Esophagus muscularis mucosa (tissue), 4 donors: ENCODE data around the gene PTPRK.

Experiments
- EP300 ChIP-seq: sonication (generic); formaldehyde crosslinking; IDR thresholded peaks from one replicate; pipeline ENCODE4 v1.6.1; 2017; ENCODE audit warnings: antibody characterized with exemption
- POLR2A ChIP-seq: fragments of 450-650 bp; IDR thresholded peaks from one replicate; pipeline ENCODE4 v1.6.1; 2017; ENCODE audit warnings: antibody characterized with exemption, moderate library complexity, mild to moderate bottlenecking, low read depth
- POLR2AphosphoS5 ChIP-seq, 2 donors: sonication (generic); formaldehyde crosslinking; IDR thresholded peaks; one replicate each; pipeline ENCODE4 v1.6.1; 2017; ENCODE audit warnings: antibody characterized with exemption in 2 of 2
- TF ChIP-seq, protein P1 (sequence below), 3 experiments: fragments of 200-600 bp in 2 of 3; fragments of 450-650 bp in 1 of 3; sonication (generic) in 2 of 3; IDR thresholded peaks; one replicate each; pipeline ENCODE4 v1.5.1; 2017 to 2019; ENCODE audit warnings: antibody characterized with exemption in 3 of 3, mild to moderate bottlenecking in 2 of 3, moderate library complexity in 1 of 3

DNA sequence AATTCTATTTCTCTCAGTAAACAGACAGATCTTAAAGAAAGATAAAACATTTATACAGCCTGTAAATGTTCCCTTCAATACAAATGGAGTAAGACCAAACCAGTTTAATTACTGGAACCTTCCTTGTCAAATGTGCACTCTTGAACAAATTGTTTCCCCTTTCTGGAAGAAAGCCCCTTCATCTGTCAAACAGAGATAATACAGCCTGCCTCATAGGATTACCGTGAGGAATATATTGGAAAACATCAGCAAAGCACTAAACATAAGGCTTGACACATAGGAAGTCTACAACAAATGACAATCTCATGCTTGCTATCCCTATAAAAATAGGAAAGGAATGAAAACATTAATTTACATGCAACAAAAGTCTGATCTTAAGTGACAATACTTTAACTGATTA, 173.8 kb downstream of the PTPRK start:
- TF ChIP-seq POLR2A (no peak), POLR2AphosphoS5 (IDR thresholded peaks at IDR 0.05) (no peak), EP300 (no peak)
- TF ChIP-seq, protein P1, sequence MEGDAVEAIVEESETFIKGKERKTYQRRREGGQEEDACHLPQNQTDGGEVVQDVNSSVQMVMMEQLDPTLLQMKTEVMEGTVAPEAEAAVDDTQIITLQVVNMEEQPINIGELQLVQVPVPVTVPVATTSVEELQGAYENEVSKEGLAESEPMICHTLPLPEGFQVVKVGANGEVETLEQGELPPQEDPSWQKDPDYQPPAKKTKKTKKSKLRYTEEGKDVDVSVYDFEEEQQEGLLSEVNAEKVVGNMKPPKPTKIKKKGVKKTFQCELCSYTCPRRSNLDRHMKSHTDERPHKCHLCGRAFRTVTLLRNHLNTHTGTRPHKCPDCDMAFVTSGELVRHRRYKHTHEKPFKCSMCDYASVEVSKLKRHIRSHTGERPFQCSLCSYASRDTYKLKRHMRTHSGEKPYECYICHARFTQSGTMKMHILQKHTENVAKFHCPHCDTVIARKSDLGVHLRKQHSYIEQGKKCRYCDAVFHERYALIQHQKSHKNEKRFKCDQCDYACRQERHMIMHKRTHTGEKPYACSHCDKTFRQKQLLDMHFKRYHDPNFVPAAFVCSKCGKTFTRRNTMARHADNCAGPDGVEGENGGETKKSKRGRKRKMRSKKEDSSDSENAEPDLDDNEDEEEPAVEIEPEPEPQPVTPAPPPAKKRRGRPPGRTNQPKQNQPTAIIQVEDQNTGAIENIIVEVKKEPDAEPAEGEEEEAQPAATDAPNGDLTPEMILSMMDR (IDR thresholded peaks at IDR 0.05): no peak
